ENCODE measurements around the gene PNPLA6. TPM values are rescaled to one million over a fixed set of nuclear protein-coding genes. Genes with fewer than 3 reads are reported as not detected.

The PNPLA6 gene
- total and polyA plus RNA-seq, 2 of the 4 experiments (the other 2 are of a cell fraction), result 17.9 to 52.7 TPM

DNA sequence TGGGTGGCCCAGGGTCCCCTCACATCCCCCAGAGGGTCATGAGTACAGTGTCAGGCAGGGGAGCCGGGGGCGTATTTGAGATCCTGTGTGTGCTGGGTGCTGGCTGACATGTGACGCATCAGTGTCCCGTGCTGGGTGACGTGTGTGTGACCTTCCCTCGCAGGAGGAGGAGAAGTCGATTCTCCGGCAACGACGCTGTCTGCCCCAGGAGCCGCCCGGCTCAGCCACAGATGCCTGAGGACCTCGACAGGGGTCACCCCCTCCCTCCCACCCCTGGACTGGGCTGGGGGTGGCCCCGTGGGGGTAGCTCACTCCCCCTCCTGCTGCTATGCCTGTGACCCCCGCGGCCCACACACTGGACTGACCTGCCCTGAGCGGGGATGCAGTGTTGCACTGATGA is 25.8 kb downstream of the PNPLA6 start:
- Histone ChIP-seq H4K20me1 (ENCODE audit: insufficient read depth, low read length) (no peaks in the 10 kb centered on the region), H2BK120ac (ENCODE audit: low read depth, low read length) (no peak overlapping the region), H4K8ac (ENCODE audit: low read depth in 2 of 2, low read length in 2 of 2) (no peak overlapping the region), H3K4me3 (ENCODE audit: insufficient read depth, low read depth, low read length) (no peak overlapping the region), H3K56ac (ENCODE audit: extremely low read depth, insufficient read depth, low read length) (no peak overlapping the region), H3K4me1 (ENCODE audit: control insufficient read depth, insufficient read depth, low read length) (no peaks in the 10 kb centered on the region), H3K9ac (ENCODE audit: low read depth, low read length) (no peak overlapping the region), H3K14ac (replicated peaks; ENCODE audit: low read depth, low read length) (no peak overlapping the region), H3K27me3 (ENCODE audit: control insufficient read depth, insufficient read depth, low read length) (no peaks in the 10 kb centered on the region), H2AK5ac (ENCODE audit: low read depth, low read length) (no peak overlapping the region), H3K18ac (ENCODE audit: low read depth, low read length) (no peak overlapping the region), H2AFZ (replicated peaks; ENCODE audit: low read length, poor library complexity) (no peak overlapping the region), H4K5ac (ENCODE audit: low read depth, low read length) (no peak overlapping the region), H3K9me1 (ENCODE audit: insufficient read depth, low read length) (0 out of 2 replicates have a peak, but pooled peaks cover 3% of the 10 kb centered on the region), H3K79me1 (ENCODE audit: low read depth in 1 of 2, low read length in 2 of 2) (no peaks in the 10 kb centered on the region), H2BK5ac (ENCODE audit: low read depth, low read length, poor library complexity, severe bottlenecking) (no peak overlapping the region), H3K23ac (ENCODE audit: low read depth, low read length) (no peak overlapping the region), H3K4ac (ENCODE audit: low read depth, low read length) (no peak overlapping the region), H2BK20ac (ENCODE audit: low read depth, low read length) (no peak overlapping the region), H2BK15ac (ENCODE audit: low read depth, low read length) (no peak overlapping the region), H2AK9ac (replicated peaks; ENCODE audit: low read depth, low read length, poor library complexity) (no peak overlapping the region), H3K36me3 (ENCODE audit: control insufficient read depth, insufficient read depth, low read length) (peaks cover 42% of the 10 kb centered on the region), H4K91ac (ENCODE audit: insufficient read depth, low read depth, low read length) (no peak overlapping the region), H3K9me3 (ENCODE audit: control insufficient read depth, insufficient read depth, low read length) (no peaks in the 10 kb centered on the region), H3K27ac (ENCODE audit: insufficient read depth, low read length) (no peak overlapping the region), H3K4me2 (ENCODE audit: low read depth, low read length) (no peak overlapping the region)
- dilution Hi-C loops (cut with HindIII; ENCODE audit: low sequenced_read_pairs, unreplicated experiment), result no loop called here
- BruUV-seq (replicated peaks), result no TSS peak
- no peak for DNase-seq
- 83% methylated on average over 2 of the region's 17 CpGs; no CpG with 5 or more reads in 1 of the 2 experiments for WGBS, 2 experiments (ENCODE audit: extremely low coverage in 2 of 2, insufficient read length in 1 of 2)
- no peak for ATAC-seq (ENCODE audit: low read depth)
- ChIA-PET POLR2A (ENCODE audit: unreplicated experiment) (no interaction called here), CTCF (no interaction called here)
- no peak for TF ChIP-seq RFX5 (IDR thresholded peaks at IDR 0.05; ENCODE audit: low read depth, low read length)
- no peak for TF ChIP-seq MXI1 (IDR thresholded peaks at IDR 0.05; ENCODE audit: borderline replicate concordance, low read depth, low read length)
- no peak for TF ChIP-seq SMC3 (IDR thresholded peaks at IDR 0.05; ENCODE audit: low read depth, low read length)
- no peak for TF ChIP-seq POLR2A (IDR thresholded peaks at IDR 0.05; ENCODE audit: low read depth, low read length)
- no peak for TF ChIP-seq NFE2L2 (IDR thresholded peaks at IDR 0.05; ENCODE audit: low read depth, low read length)
- TF ChIP-seq, protein P1, sequence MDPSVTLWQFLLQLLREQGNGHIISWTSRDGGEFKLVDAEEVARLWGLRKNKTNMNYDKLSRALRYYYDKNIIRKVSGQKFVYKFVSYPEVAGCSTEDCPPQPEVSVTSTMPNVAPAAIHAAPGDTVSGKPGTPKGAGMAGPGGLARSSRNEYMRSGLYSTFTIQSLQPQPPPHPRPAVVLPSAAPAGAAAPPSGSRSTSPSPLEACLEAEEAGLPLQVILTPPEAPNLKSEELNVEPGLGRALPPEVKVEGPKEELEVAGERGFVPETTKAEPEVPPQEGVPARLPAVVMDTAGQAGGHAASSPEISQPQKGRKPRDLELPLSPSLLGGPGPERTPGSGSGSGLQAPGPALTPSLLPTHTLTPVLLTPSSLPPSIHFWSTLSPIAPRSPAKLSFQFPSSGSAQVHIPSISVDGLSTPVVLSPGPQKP (IDR thresholded peaks at IDR 0.05; ENCODE audit: borderline replicate concordance, low read depth, low read length), result no peak
- no peak for TF ChIP-seq USF2 (IDR thresholded peaks at IDR 0.05; ENCODE audit: low read depth, low read length)
- TF ChIP-seq BHLHE40 (IDR thresholded peaks at IDR 0.05; ENCODE audit: low read depth, low read length), result no peak
- no peak for TF ChIP-seq CEBPB (IDR thresholded peaks at IDR 0.05; ENCODE audit: low read depth, low read length)
- intact Hi-C loops (cut with micrococcal nuclease), result no loop called here
- in situ Hi-C loops (cut with MboI; ENCODE audit: low sequenced_read_pairs), result no loop called here
